Chondrocyte (in vitro differentiated cells): ENCODE results near the gene SEMA7A. TPM values are rescaled to one million over a fixed set of nuclear protein-coding genes. Genes with fewer than 3 reads are reported as not detected.

ENCODE experiments used
- DNase-seq: peaks from one replicate; pipeline ENCODE4 v3.0.0; 2021; ENCODE audit warnings: mixed read lengths, low spot score
- H3K27ac Mint-ChIP-seq: one replicate; pipeline ENCODE4 v1.8.0; 2021; ENCODE audit warnings: mild to moderate bottlenecking, moderate library complexity, mixed read lengths; ENCODE audit not compliant: unreplicated experiment
- H3K27me3 Mint-ChIP-seq: 2 replicates; pipeline ENCODE4 v1.8.0; 2021; ENCODE audit warnings: low read depth, mixed read lengths
- H3K36me3 Mint-ChIP-seq: 2 replicates; pipeline ENCODE4 v1.8.0; 2021; ENCODE audit warnings: low read depth, mixed read lengths
- H3K4me1 Mint-ChIP-seq: 2 replicates; pipeline ENCODE4 v1.8.0; 2021; ENCODE audit warnings: low read depth, mild to moderate bottlenecking, mixed read lengths
- H3K4me3 Mint-ChIP-seq: one replicate; pipeline ENCODE4 v1.8.0; 2021; ENCODE audit warnings: mild to moderate bottlenecking, moderate library complexity, mixed read lengths; ENCODE audit not compliant: unreplicated experiment
- H3K9me3 Mint-ChIP-seq: 2 replicates; pipeline ENCODE4 v1.8.0; 2021; ENCODE audit warnings: low read depth, mixed read lengths
- total RNA-seq: library from RNA; stranded (reverse); gene quantifications from 3 replicates; pipeline ENCODE4 v1.2.1, GENCODE V29; 2021
- TF ChIP-seq, protein P1 (sequence below): fragments of 200-600 bp; sonication (generic); IDR thresholded peaks from 2 replicates; pipeline ENCODE4 v1.5.0; 2021; ENCODE audit warnings: antibody characterized with exemption, mild to moderate bottlenecking, moderate library complexity

Gene SEMA7A
- total RNA-seq, 1 donor from 2014 or later = 2.3 TPM

DNA sequence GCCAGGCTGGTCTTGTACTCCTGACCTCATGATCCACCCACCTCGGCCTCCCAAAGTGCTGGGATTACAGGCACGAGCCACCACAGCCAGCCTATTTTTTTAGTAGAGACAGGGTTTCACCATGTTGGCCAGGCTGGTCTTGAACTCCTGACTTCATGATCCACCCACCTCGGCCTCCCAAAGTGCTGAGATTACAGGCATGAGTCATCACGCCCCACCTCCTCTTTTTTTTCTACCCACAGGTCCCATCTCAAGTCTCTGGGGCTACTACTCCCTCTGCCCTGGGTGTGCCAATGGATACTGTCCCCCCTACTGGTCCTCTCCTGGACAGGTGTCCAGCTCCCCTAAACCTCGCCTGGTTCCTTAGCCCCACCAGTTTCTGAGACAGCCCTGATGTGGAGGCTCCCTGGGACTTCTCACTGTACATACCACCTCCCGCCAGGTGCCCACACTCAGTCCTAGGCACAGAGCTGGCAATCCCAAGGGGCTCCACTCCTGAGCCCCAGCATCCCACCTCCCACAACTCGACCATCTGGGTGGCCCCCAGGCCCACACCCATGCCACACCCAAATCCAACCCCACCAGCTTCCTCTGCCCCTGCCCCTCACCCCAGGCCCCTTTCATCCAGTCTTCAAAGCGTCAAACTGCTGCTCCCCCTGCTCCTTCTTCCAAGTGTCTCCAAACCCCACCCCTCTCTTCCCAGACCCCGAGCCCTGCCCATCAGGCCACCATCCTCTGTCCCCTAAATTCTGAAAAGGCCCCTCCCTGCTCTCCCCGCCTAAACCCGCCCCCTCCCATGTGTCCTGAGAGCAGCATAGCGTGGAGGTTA lies 53.2 kb downstream of the SEMA7A start:
- H3K27ac Mint-ChIP-seq = no peak overlapping the region
- DNase-seq = no peak
- TF ChIP-seq, protein P1, sequence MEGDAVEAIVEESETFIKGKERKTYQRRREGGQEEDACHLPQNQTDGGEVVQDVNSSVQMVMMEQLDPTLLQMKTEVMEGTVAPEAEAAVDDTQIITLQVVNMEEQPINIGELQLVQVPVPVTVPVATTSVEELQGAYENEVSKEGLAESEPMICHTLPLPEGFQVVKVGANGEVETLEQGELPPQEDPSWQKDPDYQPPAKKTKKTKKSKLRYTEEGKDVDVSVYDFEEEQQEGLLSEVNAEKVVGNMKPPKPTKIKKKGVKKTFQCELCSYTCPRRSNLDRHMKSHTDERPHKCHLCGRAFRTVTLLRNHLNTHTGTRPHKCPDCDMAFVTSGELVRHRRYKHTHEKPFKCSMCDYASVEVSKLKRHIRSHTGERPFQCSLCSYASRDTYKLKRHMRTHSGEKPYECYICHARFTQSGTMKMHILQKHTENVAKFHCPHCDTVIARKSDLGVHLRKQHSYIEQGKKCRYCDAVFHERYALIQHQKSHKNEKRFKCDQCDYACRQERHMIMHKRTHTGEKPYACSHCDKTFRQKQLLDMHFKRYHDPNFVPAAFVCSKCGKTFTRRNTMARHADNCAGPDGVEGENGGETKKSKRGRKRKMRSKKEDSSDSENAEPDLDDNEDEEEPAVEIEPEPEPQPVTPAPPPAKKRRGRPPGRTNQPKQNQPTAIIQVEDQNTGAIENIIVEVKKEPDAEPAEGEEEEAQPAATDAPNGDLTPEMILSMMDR = no peak
- H3K4me1 Mint-ChIP-seq = peaks cover 3% of the 10 kb centered on the region
- H3K4me3 Mint-ChIP-seq = no peak overlapping the region
- no peaks in the 10 kb centered on the region for H3K36me3 Mint-ChIP-seq
- H3K27me3 Mint-ChIP-seq = no peaks in the 10 kb centered on the region
- H3K9me3 Mint-ChIP-seq = no peaks in the 10 kb centered on the region

DNA sequence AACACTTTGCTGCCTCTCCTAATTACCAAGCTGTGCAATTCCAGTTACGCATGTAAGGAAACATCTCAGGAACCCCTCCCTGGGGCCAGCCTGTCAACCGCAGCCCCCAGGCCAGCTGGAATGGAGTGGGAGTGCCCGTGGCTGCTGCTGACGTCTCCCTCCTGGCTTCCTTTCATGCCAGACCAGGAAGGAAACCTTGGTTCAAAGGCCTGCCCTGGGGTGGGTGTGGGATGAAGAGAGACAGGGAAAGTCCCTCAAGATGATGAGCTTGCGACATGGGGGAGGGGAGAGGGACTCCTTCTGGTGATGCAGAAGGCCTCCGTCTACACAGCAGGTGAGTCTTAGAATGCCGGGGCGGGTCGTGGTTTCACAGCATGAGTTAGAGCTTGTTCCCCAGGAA lies 54.9 kb downstream of the SEMA7A start:
- Mint-ChIP-seq H3K4me1 (peaks cover 13% of the 10 kb centered on the region), H3K27me3 (no peaks in the 10 kb centered on the region), H3K36me3 (no peaks in the 10 kb centered on the region), H3K4me3 (no peak overlapping the region), H3K9me3 (no peaks in the 10 kb centered on the region), H3K27ac (no peak overlapping the region)
- no peak for DNase-seq
- TF ChIP-seq, protein P1 = no peak

DNA sequence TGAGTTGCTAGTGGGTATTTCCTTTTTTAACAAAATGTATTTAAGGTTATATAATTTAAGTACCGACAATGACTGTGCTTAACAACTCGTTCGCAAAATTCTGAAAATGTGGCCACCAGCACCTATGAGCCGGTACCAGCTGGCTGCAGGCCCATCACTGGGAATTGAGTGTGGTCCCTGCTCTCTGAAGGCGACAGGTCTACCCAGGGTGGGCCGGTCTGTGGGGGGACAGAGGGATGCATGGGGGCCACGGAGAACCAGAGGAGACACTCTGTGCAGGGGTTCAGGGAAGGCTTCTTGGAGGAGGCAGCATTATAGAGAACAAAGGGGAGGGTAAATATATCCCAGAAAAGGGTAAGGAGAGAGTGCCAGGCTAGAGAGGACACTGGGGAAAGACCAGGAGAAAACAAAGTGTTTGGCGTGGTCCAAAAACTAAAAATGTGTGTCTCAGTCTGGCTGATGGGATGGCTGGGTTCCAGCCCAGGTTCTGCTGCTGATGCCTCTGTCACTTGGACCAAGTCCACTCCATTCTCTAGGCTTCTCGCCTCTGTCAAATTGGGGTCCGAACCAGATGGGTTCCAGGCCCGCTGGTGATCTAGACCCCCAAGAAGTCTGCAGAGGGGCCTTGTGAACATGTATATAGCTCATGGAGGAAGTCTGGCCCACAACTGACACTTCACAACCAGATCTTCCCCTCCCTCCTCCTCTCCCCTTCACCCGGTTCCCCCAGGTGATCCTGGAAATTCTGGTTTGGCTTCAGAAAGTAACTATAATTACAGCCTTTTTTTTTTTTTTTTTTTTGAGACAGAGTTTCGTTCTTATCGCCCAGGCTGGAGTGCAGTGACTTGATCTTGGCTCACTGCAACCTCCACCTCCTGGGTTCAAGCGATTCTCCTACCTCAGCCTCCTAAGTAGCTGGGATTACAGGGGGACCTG lies 55.7 kb downstream of the SEMA7A start:
- Mint-ChIP-seq H3K27ac (no peak overlapping the region), H3K4me3 (no peak overlapping the region), H3K36me3 (no peaks in the 10 kb centered on the region), H3K9me3 (no peaks in the 10 kb centered on the region), H3K27me3 (no peaks in the 10 kb centered on the region), H3K4me1 (peaks cover 13% of the 10 kb centered on the region)
- no peak for DNase-seq
- TF ChIP-seq, protein P1 = no peak

DNA sequence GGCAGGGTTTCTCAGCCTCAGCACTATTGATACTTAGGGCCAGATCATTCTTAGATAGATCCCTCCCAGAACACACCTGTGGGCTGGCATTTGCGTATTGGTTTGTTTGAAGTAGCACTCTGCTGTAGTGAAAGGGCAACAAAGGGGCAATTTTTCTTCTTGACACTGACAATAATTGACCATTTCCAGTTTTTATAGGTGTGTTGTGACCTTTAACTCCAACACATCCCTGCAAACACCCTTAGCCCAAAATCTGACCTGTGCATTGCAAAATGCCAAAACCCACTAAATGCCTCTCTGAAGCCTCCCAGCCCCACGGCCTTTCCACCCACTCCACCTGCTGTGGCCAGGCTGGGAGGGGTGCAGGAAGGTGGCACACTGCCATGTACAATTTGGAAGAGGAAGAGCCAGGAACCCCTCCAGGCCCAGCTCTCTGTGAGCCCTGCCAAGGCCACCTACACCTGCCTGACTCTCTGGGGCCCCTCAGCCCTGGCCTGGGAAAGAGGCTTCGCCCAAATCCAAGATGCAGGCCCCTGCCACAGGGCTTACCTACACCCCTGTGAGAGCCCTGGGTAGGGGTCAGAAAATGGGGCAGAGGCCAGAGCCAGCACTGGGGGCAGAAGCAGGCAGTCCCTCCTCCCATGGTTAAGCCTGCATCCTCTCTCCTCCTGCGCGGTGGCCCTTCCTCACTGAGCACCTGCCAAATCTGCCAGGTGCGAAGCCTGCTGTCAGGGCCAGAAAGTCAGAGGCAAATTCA lies 56.8 kb downstream of the SEMA7A start:
- Mint-ChIP-seq H3K27ac (no peak overlapping the region), H3K4me1 (peaks cover 13% of the 10 kb centered on the region), H3K9me3 (no peaks in the 10 kb centered on the region), H3K27me3 (peaks cover 5% of the 10 kb centered on the region), H3K36me3 (no peaks in the 10 kb centered on the region), H3K4me3 (no peak overlapping the region)
- TF ChIP-seq, protein P1 = no peak
- DNase-seq = no peak

DNA sequence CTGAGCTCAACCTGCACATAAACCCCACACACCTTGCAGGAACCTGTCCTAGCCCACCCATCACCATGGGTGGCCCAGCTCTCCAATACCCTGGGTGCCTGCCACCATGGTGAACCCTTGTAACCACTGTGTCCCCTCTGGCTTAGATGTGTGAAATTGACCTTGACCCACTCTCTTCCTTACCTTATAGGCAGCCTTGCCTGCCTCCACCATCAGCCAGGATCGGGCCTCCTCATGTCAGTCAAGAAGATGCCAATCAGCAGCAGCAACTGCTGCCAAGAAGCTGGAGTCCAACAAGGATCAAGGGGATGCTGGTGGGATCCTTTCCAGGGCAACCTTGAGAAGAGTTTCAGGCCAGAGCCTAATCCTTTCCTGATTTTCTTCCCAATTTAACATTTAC lies 57.5 kb downstream of the SEMA7A start:
- H3K9me3 Mint-ChIP-seq = no peaks in the 10 kb centered on the region
- no peak for DNase-seq
- TF ChIP-seq, protein P1 = no peak
- H3K27me3 Mint-ChIP-seq = peaks cover 10% of the 10 kb centered on the region
- no peak overlapping the region for H3K27ac Mint-ChIP-seq
- H3K36me3 Mint-ChIP-seq = no peaks in the 10 kb centered on the region
- H3K4me1 Mint-ChIP-seq = peaks cover 13% of the 10 kb centered on the region
- no peak overlapping the region for H3K4me3 Mint-ChIP-seq
